Osteoblast (primary cell): ENCODE data around the gene TAF11. TPM values are rescaled to one million over a fixed set of nuclear protein-coding genes. Genes with fewer than 3 reads are reported as not detected.

Experiments used
- DNase-seq: peaks from one replicate; pipeline ENCODE4 v3.0.0; 2011; ENCODE audit warnings: low spot score, mixed read lengths; ENCODE audit not compliant: insufficient read length; ENCODE audit errors: missing footprints
- H2AFZ ChIP-seq: 2 replicates; pipeline ENCODE4 v1.6.0; 2011; ENCODE audit warnings: mild to moderate bottlenecking, low read length
- H3K27ac ChIP-seq: 2 replicates; pipeline ENCODE4 v1.5.1; 2011; ENCODE audit warnings: mild to moderate bottlenecking, low read depth, low read length, moderate library complexity
- H3K27me3 ChIP-seq: 2 replicates; pipeline ENCODE4 v1.6.0; 2012; ENCODE audit warnings: mild to moderate bottlenecking, control low read depth, inconsistent platforms, low read length, moderate library complexity; ENCODE audit not compliant: insufficient read depth
- H3K36me3 ChIP-seq: 2 replicates; pipeline ENCODE4 v1.5.1; 2011; ENCODE audit warnings: mild to moderate bottlenecking, low read length, control low read depth, moderate library complexity; ENCODE audit not compliant: insufficient read depth
- H3K4me1 ChIP-seq: 2 replicates; pipeline ENCODE4 v1.5.1; 2011; ENCODE audit warnings: mild to moderate bottlenecking, low read length, control low read depth, moderate library complexity; ENCODE audit not compliant: insufficient read depth
- H3K4me2 ChIP-seq: 2 replicates; pipeline ENCODE4 v1.6.0; 2011; ENCODE audit warnings: mild to moderate bottlenecking, low read length; ENCODE audit not compliant: insufficient read depth
- H3K4me3 ChIP-seq: fragments of 200-600 bp; sonication (generic); 3 replicates; pipeline ENCODE4 v1.5.1; 2012; ENCODE audit warnings: mild to moderate bottlenecking, low read length, inconsistent platforms; ENCODE audit not compliant: insufficient read depth
- H3K79me2 ChIP-seq: 2 replicates; pipeline ENCODE4 v1.6.0; 2012; ENCODE audit warnings: mild to moderate bottlenecking, low read length, control low read depth, inconsistent platforms; ENCODE audit not compliant: insufficient read depth
- H3K9me3 ChIP-seq: 2 replicates; pipeline ENCODE4 v1.5.1; 2011; ENCODE audit warnings: low read depth, low read length, control low read depth
- H4K20me1 ChIP-seq: 2 replicates; pipeline ENCODE4 v1.6.0; 2012; ENCODE audit warnings: mild to moderate bottlenecking, low read length, control low read depth; ENCODE audit not compliant: insufficient read depth
- CTCF ChIP-seq: IDR thresholded peaks from 2 replicates; pipeline ENCODE4 v1.5.1; 2011; ENCODE audit warnings: mild to moderate bottlenecking, low read depth, low read length, moderate library complexity; ENCODE audit errors: extremely low read depth
- total RNA-seq: library from RNA; depleted of rRNA; stranded (reverse); fragments of >200 nt; gene quantifications from 2 replicates; pipeline ENCODE4 v1.2.3, GENCODE V29; 2012

TAF11 gene
- total RNA-seq, 1 donor = 16.6 TPM

GRCh38 chr6:34860776-34861175 is 27.1 kb downstream of the TAF11 start:
- TF ChIP-seq CTCF = no peak
- Histone ChIP-seq H3K4me2 (no peak overlapping the region), H3K36me3 (peaks cover 31% of the 10 kb centered on the region), H3K4me3 (no peak overlapping the region), H4K20me1 (no peaks in the 10 kb centered on the region), H3K27me3 (no peaks in the 10 kb centered on the region), H3K79me2 (no peaks in the 10 kb centered on the region), H3K9me3 (no peaks in the 10 kb centered on the region), H3K4me1 (no peaks in the 10 kb centered on the region), H3K27ac (no peak overlapping the region), H2AFZ (no peak overlapping the region)
- no peak for DNase-seq

- no peak overlapping the region for H2AFZ ChIP-seq
- no peaks in the 10 kb centered on the region for H3K79me2 ChIP-seq
- no peaks in the 10 kb centered on the region for H3K27me3 ChIP-seq
- peaks cover 36% of the 10 kb centered on the region for H3K36me3 ChIP-seq
- H3K9me3 ChIP-seq = no peaks in the 10 kb centered on the region
- no peaks in the 10 kb centered on the region for H3K4me1 ChIP-seq
- H3K27ac ChIP-seq = no peak overlapping the region
- no peak overlapping the region for H3K4me2 ChIP-seq
- H3K4me3 ChIP-seq = no peak overlapping the region
- DNase-seq = no peak
- no peak for TF ChIP-seq CTCF
- no peaks in the 10 kb centered on the region for H4K20me1 ChIP-seq
These were observed 27.9 kb downstream of the TAF11 start for GRCh38 chr6:34859951-34860350.

GRCh38 chr6:34858681-34859080 is 29.2 kb downstream of the TAF11 start:
- Histone ChIP-seq H3K4me1 (no peaks in the 10 kb centered on the region), H3K79me2 (no peaks in the 10 kb centered on the region), H3K4me2 (no peak overlapping the region), H3K27ac (no peak overlapping the region), H3K4me3 (no peak overlapping the region), H4K20me1 (no peaks in the 10 kb centered on the region), H3K36me3 (peaks cover 36% of the 10 kb centered on the region), H3K27me3 (no peaks in the 10 kb centered on the region), H2AFZ (no peak overlapping the region), H3K9me3 (no peaks in the 10 kb centered on the region)
- TF ChIP-seq CTCF = no peak
- no peak for DNase-seq

GRCh38 chr6:34855463-34855862 is 32.4 kb downstream of the TAF11 start:
- H3K27me3 ChIP-seq = no peaks in the 10 kb centered on the region
- H2AFZ ChIP-seq = no peak overlapping the region
- no peaks in the 10 kb centered on the region for H3K9me3 ChIP-seq
- H3K36me3 ChIP-seq = peaks cover 36% of the 10 kb centered on the region
- no peaks in the 10 kb centered on the region for H3K4me1 ChIP-seq
- no peak overlapping the region for H3K27ac ChIP-seq
- no peaks in the 10 kb centered on the region for H4K20me1 ChIP-seq
- no peak overlapping the region for H3K4me2 ChIP-seq
- H3K4me3 ChIP-seq = no peak overlapping the region
- DNase-seq = no peak
- H3K79me2 ChIP-seq = no peaks in the 10 kb centered on the region
- no peak for TF ChIP-seq CTCF
